Measurements from ENCODE around the gene NRAP. TPM values are rescaled to one million over a fixed set of nuclear protein-coding genes. Genes with fewer than 3 reads are reported as not detected.

Gene NRAP, protein sequence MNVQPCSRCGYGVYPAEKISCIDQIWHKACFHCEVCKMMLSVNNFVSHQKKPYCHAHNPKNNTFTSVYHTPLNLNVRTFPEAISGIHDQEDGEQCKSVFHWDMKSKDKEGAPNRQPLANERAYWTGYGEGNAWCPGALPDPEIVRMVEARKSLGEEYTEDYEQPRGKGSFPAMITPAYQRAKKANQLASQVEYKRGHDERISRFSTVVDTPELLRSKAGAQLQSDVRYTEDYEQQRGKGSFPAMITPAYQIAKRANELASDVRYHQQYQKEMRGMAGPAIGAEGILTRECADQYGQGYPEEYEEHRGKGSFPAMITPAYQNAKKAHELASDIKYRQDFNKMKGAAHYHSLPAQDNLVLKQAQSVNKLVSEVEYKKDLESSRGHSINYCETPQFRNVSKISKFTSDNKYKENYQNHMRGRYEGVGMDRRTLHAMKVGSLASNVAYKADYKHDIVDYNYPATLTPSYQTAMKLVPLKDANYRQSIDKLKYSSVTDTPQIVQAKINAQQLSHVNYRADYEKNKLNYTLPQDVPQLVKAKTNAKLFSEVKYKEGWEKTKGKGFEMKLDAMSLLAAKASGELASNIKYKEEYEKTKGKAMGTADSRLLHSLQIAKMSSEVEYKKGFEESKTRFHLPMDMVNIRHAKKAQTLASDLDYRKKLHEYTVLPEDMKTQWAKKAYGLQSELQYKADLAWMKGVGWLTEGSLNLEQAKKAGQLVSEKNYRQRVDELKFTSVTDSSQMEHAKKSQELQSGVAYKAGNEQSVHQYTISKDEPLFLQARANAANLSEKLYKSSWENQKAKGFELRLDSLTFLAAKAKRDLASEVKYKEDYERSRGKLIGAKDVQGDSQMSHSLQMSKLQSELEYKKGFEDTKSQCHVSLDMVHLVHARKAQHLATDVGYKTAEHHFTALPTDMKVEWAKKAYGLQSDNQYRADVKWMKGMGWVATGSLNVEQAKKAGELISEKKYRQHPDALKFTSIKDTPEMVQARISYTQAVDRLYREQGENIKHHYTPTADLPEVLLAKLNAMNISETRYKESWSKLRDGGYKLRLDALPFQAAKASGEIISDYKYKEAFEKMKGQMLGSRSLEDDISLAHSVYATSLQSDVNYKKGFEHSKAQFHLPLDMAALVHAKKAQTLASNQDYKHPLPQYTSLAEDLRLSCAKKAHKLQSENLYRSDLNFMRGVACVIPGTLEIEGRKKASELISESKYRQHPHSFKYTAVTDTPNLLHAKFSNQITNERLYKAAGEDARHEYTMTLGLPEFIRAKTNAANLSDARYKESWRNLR (N-terminal part only)
- total RNA-seq (2021; fragmentation: NEBNext Ultra II Directional; extraction: Animal tissue kit (Norgen Biotek cat#: 25700)): not detected in 2 replicates
- polyA plus RNA-seq (2011; rRNA removed): not detected in 2 replicates
- not detected for polyA plus RNA-seq (2011; cell fraction: cytosol; rRNA removed)
- not detected for polyA plus RNA-seq (2011; cell fraction: nucleus; rRNA removed)
- polyA plus RNA-seq (2012, experiment 1 of 2): not detected in 4 replicates
- polyA plus RNA-seq (2012, experiment 2 of 2): not detected
- 0.02 TPM for polyA plus RNA-seq (2013, experiment 1 of 2)
- not detected for polyA plus RNA-seq (2013, experiment 2 of 2)
- polyA minus RNA-seq (2011; rRNA and poly(A)+ RNA removed): not detected in 2 replicates
- not detected for polyA minus RNA-seq (2011; cell fraction: cytosol; rRNA and poly(A)+ RNA removed)
- not detected for polyA minus RNA-seq (2011; cell fraction: nucleus; rRNA and poly(A)+ RNA removed)
- long read RNA-seq, experiment 1: 0 reads
- long read RNA-seq, experiment 2: 0 reads

DNA sequence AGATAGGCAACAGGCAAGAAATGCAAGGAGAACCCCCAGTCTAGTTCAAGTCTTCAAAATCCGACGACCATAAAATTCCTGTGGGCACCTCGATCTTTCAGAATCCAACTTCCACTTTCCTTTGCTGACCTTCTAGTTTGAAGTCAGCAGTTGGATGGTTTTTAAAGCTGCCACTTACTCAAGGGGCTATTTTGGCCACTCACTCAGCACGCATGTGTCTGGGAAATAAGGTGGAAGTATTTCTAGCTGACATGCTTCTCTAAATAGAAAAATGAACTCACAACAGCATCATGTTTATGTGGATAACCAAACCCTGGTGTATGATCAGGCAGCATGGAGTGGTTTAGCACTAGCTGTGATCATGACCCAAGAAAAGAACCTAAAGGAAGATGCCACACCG is at the start of gene NRAP:
Gene NRAP (minus strand): TSS at position 134 of the 400 bp plus-strand sequence. CDS start 159 bp downstream, outside the sequence.
- Histone ChIP-seq H3K9ac (replicated peaks in 1 of 4; ENCODE audit: extremely low read depth in 1 of 4, low read depth in 3 of 4, low read length in 3 of 4) (no peak within 1 kb of the TSS), H2BK5ac (ENCODE audit: low read depth, low read length) (no peak within 1 kb of the TSS), H4K8ac (ENCODE audit: extremely low read depth, insufficient read depth, low read length) (no peak within 1 kb of the TSS), H3K56ac (replicated peaks; ENCODE audit: insufficient read length, low read depth, low read length) (no peak within 1 kb of the TSS), H2AK5ac (ENCODE audit: low read depth, low read length) (no peak within 1 kb of the TSS), H3K79me2 (ENCODE audit: control insufficient read depth in 1 of 2, insufficient read depth in 2 of 2, low read length in 2 of 2) (no peaks in the 10 kb centered on the region), H3K27me3 (replicated peaks in 1 of 4; ENCODE audit: control insufficient read depth in 3 of 4, extremely low read depth in 1 of 4, insufficient read depth in 3 of 4, low read length in 3 of 4) (no peaks in the 10 kb centered on the region), H3K27ac (ENCODE audit: low read depth, low read length) (no peak within 1 kb of the TSS), H3K23ac (ENCODE audit: insufficient read length) (no peak within 1 kb of the TSS), H4K5ac (ENCODE audit: insufficient read length, low read depth, low read length) (no peak within 1 kb of the TSS), H2BK12ac (ENCODE audit: low read depth, low read length) (no peak within 1 kb of the TSS), H3K9me3 (ENCODE audit: insufficient read depth in 2 of 2, low read depth in 1 of 2, low read length in 1 of 2) (no peaks in the 10 kb centered on the region), H3K4me2 (ENCODE audit: insufficient read depth in 1 of 2, low read depth in 2 of 2, low read length in 2 of 2) (no peak within 1 kb of the TSS), H4K91ac (replicated peaks; ENCODE audit: insufficient read length, low read length) (no peak within 1 kb of the TSS), H2AFZ (ENCODE audit: low read length) (0 out of 2 replicates have a peak within 1 kb of the TSS, but pooled peaks have one; percentile 13), H3K4me3 (ENCODE audit: extremely low read depth in 1 of 4, insufficient read depth in 2 of 4, low read depth in 3 of 4, low read length in 4 of 4) (no peak within 1 kb of the TSS), H3K36me3 (ENCODE audit: control insufficient read depth in 2 of 4, insufficient read depth in 4 of 4, low read length in 3 of 4) (no peaks in the 10 kb centered on the region), H2BK15ac (ENCODE audit: low read length) (no peak within 1 kb of the TSS), H3K14ac (ENCODE audit: insufficient read length) (no peak within 1 kb of the TSS), H3K4ac (replicated peaks; ENCODE audit: insufficient read length, low read depth, low read length) (no peak within 1 kb of the TSS), H3K4me1 (replicated peaks in 1 of 4; ENCODE audit: control insufficient read depth in 3 of 4, insufficient read depth in 4 of 4, low read length in 3 of 4) (no peaks in the 10 kb centered on the region; a peak in 1 of 7 replicates), H3K23me2 (ENCODE audit: low read depth, low read length) (no peaks in the 10 kb centered on the region), H3K79me1 (ENCODE audit: low read depth, low read length) (no peaks in the 10 kb centered on the region), H3K18ac (ENCODE audit: extremely low read depth, low read length) (no peak within 1 kb of the TSS), H4K20me1 (replicated peaks in 1 of 2; ENCODE audit: control insufficient read depth in 1 of 2, insufficient read depth in 2 of 2, low read length in 2 of 2) (peaks cover 0 to 1% of the 10 kb centered on the region in 2 experiments), H2BK120ac (replicated peaks; ENCODE audit: low read depth, low read length) (no peak within 1 kb of the TSS), H2BK20ac (ENCODE audit: low read length) (no peak within 1 kb of the TSS)
- ChIA-PET CTCF (ENCODE audit: partially characterized antibody) (interaction anchor here (1.3 to 1.6 kb wide), 2 partner anchors 15 to 47 kb away, joined by 3 to 6 read pairs; partner anchors contain the start of gene CASP7), POLR2A (ENCODE audit: partially characterized antibody) (no interaction called here)
- FAIRE-seq (no peak), DNase-seq (ENCODE audit: low read depth in 1 of 2, low spot score in 2 of 2) (no peak)
- whole genome bisulfite sequencing, 2 experiments (ENCODE audit: extremely low coverage in 1 of 2, insufficient coverage in 1 of 2, insufficient read length in 1 of 2, insufficient replicate concordance in 2 of 2, low coverage in 1 of 2, low lambda C conversion rate in 2 of 2, missing lambda C conversion rate in 1 of 2): 89% methylated on average over 5 of the region's 5 CpGs; no CpG with 5 or more reads in 1 of the 2 experiments
- TF ChIP-seq BCL11A (IDR thresholded peaks at IDR 0.05; ENCODE audit: low read depth in 2 of 2, low read length in 2 of 2) (no peak), GTF2F1 (IDR thresholded peaks at IDR 0.05; ENCODE audit: borderline replicate concordance, low read depth, low read length) (no peak), CBX8 (IDR thresholded peaks at IDR 0.05; ENCODE audit: borderline replicate concordance, low read depth, low read length) (no peak), EZH2 (IDR thresholded peaks at IDR 0.05; ENCODE audit: low read depth, low read length, severe bottlenecking) (no peak)
- TF ChIP-seq, protein P1, sequence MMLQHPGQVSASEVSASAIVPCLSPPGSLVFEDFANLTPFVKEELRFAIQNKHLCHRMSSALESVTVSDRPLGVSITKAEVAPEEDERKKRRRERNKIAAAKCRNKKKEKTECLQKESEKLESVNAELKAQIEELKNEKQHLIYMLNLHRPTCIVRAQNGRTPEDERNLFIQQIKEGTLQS (IDR thresholded peaks at IDR 0.05; ENCODE audit: insufficient read depth, low read depth, low read length): no peak
